K562 (cell line): ENCODE data around the gene GP1BB. TPM values are rescaled to one million over a fixed set of nuclear protein-coding genes. Genes with fewer than 3 reads are reported as not detected.

ENCODE experiments used
- CBFA2T2 ChIP-seq: fragments of 450-650 bp; conservative IDR thresholded peaks from 2 replicates; pipeline ENCODE4 v1.6.1; 2017; ENCODE audit warnings: mild to moderate bottlenecking
- ELF4 ChIP-seq: fragments of 450-650 bp; formaldehyde crosslinking; IDR thresholded peaks from 2 replicates; pipeline ENCODE4 v1.4.0; 2022; ENCODE audit warnings: missing genetic modification characterization
- ETV6 ChIP-seq, 3 experiments: fragments of 150-350 bp in 1 of 3; sonication (generic) in 1 of 3; formaldehyde crosslinking in 1 of 3; IDR thresholded peaks; 2 replicates each; pipeline versions ENCODE4 v1.6.1 to v1.8.0; 2014 to 2022; ENCODE audit warnings: borderline replicate concordance in 2 of 3, low read depth in 2 of 3, antibody characterized with exemption in 1 of 3, low read length in 1 of 3, mild to moderate bottlenecking in 1 of 3, missing genetic modification reagents in 1 of 3
- FOXP1 ChIP-seq: sonication (generic); formaldehyde crosslinking; IDR thresholded peaks from 2 replicates; pipeline ENCODE4 v1.8.0; 2022; ENCODE audit warnings: mild to moderate bottlenecking, missing genetic modification reagents
- NBN ChIP-seq: fragments of 450-650 bp; IDR thresholded peaks from 2 replicates; pipeline ENCODE4 v1.6.1; 2016; ENCODE audit warnings: low read depth, mild to moderate bottlenecking
- NCOA2 ChIP-seq, 2 experiments: fragments of 450-650 bp; IDR thresholded peaks; 2 replicates each; pipeline ENCODE4 v1.6.1; 2018; ENCODE audit warnings: mild to moderate bottlenecking in 2 of 2, moderate library complexity in 1 of 2; ENCODE audit not compliant: partially characterized antibody in 2 of 2
- NR3C1 ChIP-seq: sonication (generic); formaldehyde crosslinking; IDR thresholded peaks from 2 replicates; pipeline ENCODE4 v1.8.1; 2022; ENCODE audit warnings: missing genetic modification reagents
- RCOR1 ChIP-seq, 2 experiments: IDR thresholded peaks; 2 replicates each; pipeline ENCODE4 v1.6.1; 2012; ENCODE audit warnings: low read depth in 2 of 2, low read length in 2 of 2, borderline replicate concordance in 1 of 2, improper control_type of control experiment in 1 of 2
- SETDB1 ChIP-seq: IDR thresholded peaks from one replicate; pipeline ENCODE4 v1.6.1; 2012; ENCODE audit warnings: low read length, control low read depth, inconsistent platforms
- TARDBP ChIP-seq: fragments of 450-650 bp; IDR thresholded peaks from 2 replicates; pipeline ENCODE4 v1.6.1; 2016
- ZC3H4 ChIP-seq: sonication (generic); formaldehyde crosslinking; IDR thresholded peaks from 2 replicates; pipeline ENCODE4 v1.9.0; 2021; ENCODE audit warnings: missing genetic modification reagents, borderline replicate concordance
- ZNF253 ChIP-seq: fragments of 250-450 bp; sonication (Bioruptor Pico); conservative IDR thresholded peaks from 2 replicates; pipeline ENCODE4 v1.6.1; 2021; ENCODE audit warnings: mild to moderate bottlenecking
- polyA plus RNA-seq, 8 experiments: library from polyadenylated mRNA; depleted of rRNA in 4 of 8; stranded (reverse) in 5 of 8; unstranded in 3 of 8; fragments of >200 nt; fragmentation: Nextera tagmentation in 2 of 8; fragmentation: Illumina TruSeq in 1 of 8; extraction: Ambion mirVana in 2 of 8; extraction: Trizol in 1 of 8; gene quantifications; 2 replicates each; pipeline versions ENCODE4 v1.2.1 to v1.2.3, GENCODE V29; 2011 to 2014; ENCODE audit warnings: inconsistent platforms in 1 of 8, missing spikeins in 1 of 8
- total RNA-seq, 7 experiments: library from RNA; depleted of rRNA in 6 of 7; stranded (reverse); fragments of >200 nt in 6 of 7; fragmentation: Illumina TruSeq in 2 of 7; extraction: Trizol in 2 of 7; gene quantifications; 2 replicates each; pipeline versions ENCODE4 v1.2.1 to v1.2.3, GENCODE V29; 2011 to 2021; ENCODE audit warnings: low replicate concordance in 1 of 7
- TF ChIP-seq, protein P1 (sequence below): fragments of 250-450 bp; sonication (Bioruptor Pico); IDR thresholded peaks from 2 replicates; pipeline ENCODE4 v1.6.1; 2021; ENCODE audit warnings: mild to moderate bottlenecking
- TF ChIP-seq, protein P2 (sequence below), 3 experiments: IDR thresholded peaks in 2 of 3; conservative IDR thresholded peaks in 1 of 3; 2 replicates each; pipeline ENCODE4 v1.5.1; 2011 to 2012; ENCODE audit warnings: low read length in 3 of 3, mild to moderate bottlenecking in 3 of 3, control low read depth in 2 of 3, improper control_type of control experiment in 1 of 3, inconsistent platforms in 1 of 3, low read depth in 1 of 3, mixed read lengths in 1 of 3, moderate library complexity in 1 of 3; ENCODE audit not compliant: insufficient read depth in 2 of 3
- TF ChIP-seq, protein P3 (sequence below): sonication (generic); formaldehyde crosslinking; IDR thresholded peaks from 2 replicates; pipeline ENCODE4 v1.8.0; 2022; ENCODE audit warnings: mild to moderate bottlenecking, missing genetic modification reagents, borderline replicate concordance
- TF ChIP-seq, protein P4 (sequence below): sonication (generic); formaldehyde crosslinking; IDR thresholded peaks from 2 replicates; pipeline ENCODE4 v1.8.0; 2022; ENCODE audit warnings: missing genetic modification reagents, mild to moderate bottlenecking, borderline replicate concordance
- TF ChIP-seq, protein P5 (sequence below), 2 experiments: IDR thresholded peaks in 1 of 2; conservative IDR thresholded peaks in 1 of 2; 2 replicates each; pipeline ENCODE4 v1.6.1; 2016; ENCODE audit warnings: low read depth in 2 of 2, mild to moderate bottlenecking in 1 of 2, missing compliant biosample characterization in 1 of 2, missing genetic modification characterization in 1 of 2, moderate library complexity in 1 of 2

Gene GP1BB
- total and polyA plus RNA-seq, 9 of the 15 experiments (the other 6 are each of a cell fraction or from before 2014, with no cell fraction given), result 0.69 to 162 (median 2.8) TPM

DNA sequence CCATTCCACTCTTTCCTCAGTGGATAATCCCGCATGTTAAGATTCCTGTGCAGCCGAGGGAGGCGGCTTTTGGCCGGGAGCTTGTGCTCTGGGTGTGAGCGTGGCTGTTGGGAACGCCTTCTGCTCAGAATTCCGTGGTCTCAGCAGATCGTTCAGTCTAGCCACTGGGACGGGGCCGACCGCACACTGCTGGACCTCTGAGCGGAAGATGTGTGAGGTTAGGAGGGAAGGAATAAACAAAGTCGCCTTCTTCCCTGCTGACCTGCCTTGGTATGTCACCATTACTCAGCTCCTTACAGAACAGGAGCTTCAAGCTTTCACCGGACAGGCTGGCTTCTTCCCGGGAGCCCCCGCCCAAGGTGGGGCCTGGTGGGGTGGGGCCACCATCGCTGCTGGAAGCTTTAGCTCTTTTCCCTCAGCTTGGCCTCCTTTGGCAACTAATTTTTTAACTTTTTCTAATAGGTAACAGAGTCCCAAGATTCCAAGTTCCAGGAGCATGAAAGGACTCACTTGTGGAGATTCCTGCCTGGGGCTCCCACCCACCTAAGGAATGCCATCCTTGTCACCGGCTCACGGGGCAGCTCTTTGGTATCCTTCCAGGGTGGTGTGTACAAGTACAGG is 31.5 kb upstream of the GP1BB start (continued):
- TF ChIP-seq, protein P1, sequence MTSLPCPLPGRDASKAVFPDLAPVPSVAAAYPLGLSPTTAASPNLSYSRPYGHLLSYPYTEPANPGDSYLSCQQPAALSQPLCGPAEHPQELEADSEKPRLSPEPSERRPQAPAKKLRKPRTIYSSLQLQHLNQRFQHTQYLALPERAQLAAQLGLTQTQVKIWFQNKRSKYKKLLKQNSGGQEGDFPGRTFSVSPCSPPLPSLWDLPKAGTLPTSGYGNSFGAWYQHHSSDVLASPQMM (CRISPR knock-in tag), result no peak
- TF ChIP-seq, protein P2, sequence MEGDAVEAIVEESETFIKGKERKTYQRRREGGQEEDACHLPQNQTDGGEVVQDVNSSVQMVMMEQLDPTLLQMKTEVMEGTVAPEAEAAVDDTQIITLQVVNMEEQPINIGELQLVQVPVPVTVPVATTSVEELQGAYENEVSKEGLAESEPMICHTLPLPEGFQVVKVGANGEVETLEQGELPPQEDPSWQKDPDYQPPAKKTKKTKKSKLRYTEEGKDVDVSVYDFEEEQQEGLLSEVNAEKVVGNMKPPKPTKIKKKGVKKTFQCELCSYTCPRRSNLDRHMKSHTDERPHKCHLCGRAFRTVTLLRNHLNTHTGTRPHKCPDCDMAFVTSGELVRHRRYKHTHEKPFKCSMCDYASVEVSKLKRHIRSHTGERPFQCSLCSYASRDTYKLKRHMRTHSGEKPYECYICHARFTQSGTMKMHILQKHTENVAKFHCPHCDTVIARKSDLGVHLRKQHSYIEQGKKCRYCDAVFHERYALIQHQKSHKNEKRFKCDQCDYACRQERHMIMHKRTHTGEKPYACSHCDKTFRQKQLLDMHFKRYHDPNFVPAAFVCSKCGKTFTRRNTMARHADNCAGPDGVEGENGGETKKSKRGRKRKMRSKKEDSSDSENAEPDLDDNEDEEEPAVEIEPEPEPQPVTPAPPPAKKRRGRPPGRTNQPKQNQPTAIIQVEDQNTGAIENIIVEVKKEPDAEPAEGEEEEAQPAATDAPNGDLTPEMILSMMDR (IDR thresholded peaks at IDR 0.05 in 2 of 3, conservative IDR thresholded peaks at IDR 0.05 in 1 of 3; ENCODE audit: insufficient read depth in 2 of 3, low read depth in 1 of 3, low read length in 3 of 3), result peak in 1 of 3 experiments; percentile 14; a peak in 1 of 6 replicates
- peak; percentile 84 for TF ChIP-seq NBN
- no peak for TF ChIP-seq ELF4 (CRISPR knock-in tag)
- no peak for TF ChIP-seq ZC3H4 (CRISPR knock-in tag)
- TF ChIP-seq RCOR1 (IDR thresholded peaks at IDR 0.05; ENCODE audit: borderline replicate concordance in 1 of 2, low read depth in 2 of 2, low read length in 2 of 2), result peak in 1 of 2 experiments; percentile 84; a peak in 2 of 4 replicates
- no peak for TF ChIP-seq NCOA2 (IDR thresholded peaks at IDR 0.05; ENCODE audit: partially characterized antibody in 2 of 2)
- no peak for TF ChIP-seq ETV6 (IDR thresholded peaks at IDR 0.05; ENCODE audit: borderline replicate concordance in 1 of 2, low read depth in 2 of 2, low read length in 1 of 2)
- no peak for TF ChIP-seq ETV6 (CRISPR knock-in tag; IDR thresholded peaks at IDR 0.05; ENCODE audit: borderline replicate concordance)
- TF ChIP-seq NR3C1 (CRISPR knock-in tag), result no peak
- TF ChIP-seq TARDBP, result peak; percentile 86; the same call in 1 of the 2 replicates
- no peak for TF ChIP-seq ZNF253 (CRISPR knock-in tag)
- TF ChIP-seq, protein P3, sequence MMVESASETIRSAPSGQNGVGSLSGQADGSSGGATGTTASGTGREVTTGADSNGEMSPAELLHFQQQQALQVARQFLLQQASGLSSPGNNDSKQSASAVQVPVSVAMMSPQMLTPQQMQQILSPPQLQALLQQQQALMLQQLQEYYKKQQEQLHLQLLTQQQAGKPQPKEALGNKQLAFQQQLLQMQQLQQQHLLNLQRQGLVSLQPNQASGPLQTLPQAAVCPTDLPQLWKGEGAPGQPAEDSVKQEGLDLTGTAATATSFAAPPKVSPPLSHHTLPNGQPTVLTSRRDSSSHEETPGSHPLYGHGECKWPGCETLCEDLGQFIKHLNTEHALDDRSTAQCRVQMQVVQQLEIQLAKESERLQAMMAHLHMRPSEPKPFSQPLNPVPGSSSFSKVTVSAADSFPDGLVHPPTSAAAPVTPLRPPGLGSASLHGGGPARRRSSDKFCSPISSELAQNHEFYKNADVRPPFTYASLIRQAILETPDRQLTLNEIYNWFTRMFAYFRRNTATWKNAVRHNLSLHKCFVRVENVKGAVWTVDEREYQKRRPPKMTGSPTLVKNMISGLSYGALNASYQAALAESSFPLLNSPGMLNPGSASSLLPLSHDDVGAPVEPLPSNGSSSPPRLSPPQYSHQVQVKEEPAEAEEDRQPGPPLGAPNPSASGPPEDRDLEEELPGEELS (CRISPR knock-in tag), result no peak
- TF ChIP-seq SETDB1, result peak; percentile 82
- TF ChIP-seq, protein P4, sequence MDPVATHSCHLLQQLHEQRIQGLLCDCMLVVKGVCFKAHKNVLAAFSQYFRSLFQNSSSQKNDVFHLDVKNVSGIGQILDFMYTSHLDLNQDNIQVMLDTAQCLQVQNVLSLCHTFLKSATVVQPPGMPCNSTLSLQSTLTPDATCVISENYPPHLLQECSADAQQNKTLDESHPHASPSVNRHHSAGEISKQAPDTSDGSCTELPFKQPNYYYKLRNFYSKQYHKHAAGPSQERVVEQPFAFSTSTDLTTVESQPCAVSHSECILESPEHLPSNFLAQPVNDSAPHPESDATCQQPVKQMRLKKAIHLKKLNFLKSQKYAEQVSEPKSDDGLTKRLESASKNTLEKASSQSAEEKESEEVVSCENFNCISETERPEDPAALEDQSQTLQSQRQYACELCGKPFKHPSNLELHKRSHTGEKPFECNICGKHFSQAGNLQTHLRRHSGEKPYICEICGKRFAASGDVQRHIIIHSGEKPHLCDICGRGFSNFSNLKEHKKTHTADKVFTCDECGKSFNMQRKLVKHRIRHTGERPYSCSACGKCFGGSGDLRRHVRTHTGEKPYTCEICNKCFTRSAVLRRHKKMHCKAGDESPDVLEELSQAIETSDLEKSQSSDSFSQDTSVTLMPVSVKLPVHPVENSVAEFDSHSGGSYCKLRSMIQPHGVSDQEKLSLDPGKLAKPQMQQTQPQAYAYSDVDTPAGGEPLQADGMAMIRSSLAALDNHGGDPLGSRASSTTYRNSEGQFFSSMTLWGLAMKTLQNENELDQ, result no peak
- TF ChIP-seq, protein P5, sequence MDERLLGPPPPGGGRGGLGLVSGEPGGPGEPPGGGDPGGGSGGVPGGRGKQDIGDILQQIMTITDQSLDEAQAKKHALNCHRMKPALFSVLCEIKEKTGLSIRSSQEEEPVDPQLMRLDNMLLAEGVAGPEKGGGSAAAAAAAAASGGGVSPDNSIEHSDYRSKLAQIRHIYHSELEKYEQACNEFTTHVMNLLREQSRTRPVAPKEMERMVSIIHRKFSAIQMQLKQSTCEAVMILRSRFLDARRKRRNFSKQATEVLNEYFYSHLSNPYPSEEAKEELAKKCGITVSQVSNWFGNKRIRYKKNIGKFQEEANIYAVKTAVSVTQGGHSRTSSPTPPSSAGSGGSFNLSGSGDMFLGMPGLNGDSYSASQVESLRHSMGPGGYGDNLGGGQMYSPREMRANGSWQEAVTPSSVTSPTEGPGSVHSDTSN (CRISPR knock-in tag; IDR thresholded peaks at IDR 0.05; ENCODE audit: low read depth), result no peak
- TF ChIP-seq, protein P5 (tag; conservative IDR thresholded peaks at IDR 0.05; ENCODE audit: low read depth), result no peak
- no peak for TF ChIP-seq CBFA2T2
- no peak for TF ChIP-seq FOXP1 (CRISPR knock-in tag)
